HG03108 (cell line): Measurements from ENCODE around the gene PALLD.
A peak's percentile ranks its signal among the peaks of the same experiment; 100 is the strongest.
"Not testable (repeated sequence)": the region's sequence is repeated elsewhere in the genome, so short reads cannot be mapped to it uniquely, and the experiment has no call there.

Experiments used
- ATAC-seq: cut with Tn5 transposase; IDR thresholded peaks from one replicate; pipeline ENCODE4 v1.9.1; 2021; ENCODE audit warnings: moderate library complexity; ENCODE audit not compliant: unreplicated experiment

Gene PALLD

GRCh38 chr4:168496834-168497233 lies at the start of gene PALLD:
Gene PALLD, plus strand, starts transcription at chr4:168497052.
- no peak for ATAC-seq

- ATAC-seq = not testable (repeated sequence)
Measured at GRCh38 chr4:168449063-168449462, 47.8 kb upstream of the PALLD start.

- no peak for ATAC-seq
Measured at GRCh38 chr4:168449719-168450452, 47.0 kb upstream of the PALLD start.

- no peak for ATAC-seq
Measured at GRCh38 chr4:168451331-168451730, 45.5 kb upstream of the PALLD start.

- peak; percentile 79 for ATAC-seq
Measured at GRCh38 chr4:168451744-168452390, 45.0 kb upstream of the PALLD start.

GRCh38 chr4:168453146-168453545 lies 43.7 kb upstream of the PALLD start:
- ATAC-seq = no peak

GRCh38 chr4:168458256-168458655 lies 38.6 kb upstream of the PALLD start:
- not testable (repeated sequence) for ATAC-seq

- ATAC-seq = no peak
Measured at GRCh38 chr4:168461821-168462220, 35.0 kb upstream of the PALLD start.

GRCh38 chr4:168472920-168473319 lies 23.9 kb upstream of the PALLD start:
- no peak for ATAC-seq

GRCh38 chr4:168474660-168475320 lies 22.1 kb upstream of the PALLD start:
- no peak for ATAC-seq

- ATAC-seq = no peak
Measured at GRCh38 chr4:168475745-168476144, 21.1 kb upstream of the PALLD start.

- no peak for ATAC-seq
Measured at GRCh38 chr4:168478868-168479267, 18.0 kb upstream of the PALLD start.

- ATAC-seq = peak; percentile 32
Measured at GRCh38 chr4:168480931-168481611, 15.8 kb upstream of the PALLD start.

- no peak for ATAC-seq
Measured at GRCh38 chr4:168483811-168484210, 13.0 kb upstream of the PALLD start.

GRCh38 chr4:168484626-168485025 lies 12.2 kb upstream of the PALLD start:
- ATAC-seq = no peak

- ATAC-seq = no peak
Measured at GRCh38 chr4:168485156-168485910, 11.5 kb upstream of the PALLD start.

- no peak for ATAC-seq
Measured at GRCh38 chr4:168486912-168487281, 10.0 kb upstream of the PALLD start.

- no peak for ATAC-seq
Measured at GRCh38 chr4:168487282-168488035, 9.4 kb upstream of the PALLD start.

- no peak for ATAC-seq
Measured at GRCh38 chr4:168488869-168489274, 8.0 kb upstream of the PALLD start.

GRCh38 chr4:168489616-168490015 lies 7.2 kb upstream of the PALLD start:
- no peak for ATAC-seq
